A549 treated with AZD9567 at 1 μM for 4 hours (cell line): ENCODE results near the gene ADGRG6. TPM values are rescaled to one million over a fixed set of nuclear protein-coding genes. Genes with fewer than 3 reads are reported as not detected.

ENCODE experiments used
- total RNA-seq: library from RNA; stranded (reverse); fragments of 200-300 nt; extraction: Qiagen RNA extraction; gene quantifications from 5 replicates; pipeline ENCODE4 v1.2.3, GENCODE V29; 2022; ENCODE audit not compliant: insufficient read depth

ADGRG6 gene
- 41.4 to 64.8 TPM (median 61.6 TPM) in 5 replicates for total RNA-seq

DNA sequence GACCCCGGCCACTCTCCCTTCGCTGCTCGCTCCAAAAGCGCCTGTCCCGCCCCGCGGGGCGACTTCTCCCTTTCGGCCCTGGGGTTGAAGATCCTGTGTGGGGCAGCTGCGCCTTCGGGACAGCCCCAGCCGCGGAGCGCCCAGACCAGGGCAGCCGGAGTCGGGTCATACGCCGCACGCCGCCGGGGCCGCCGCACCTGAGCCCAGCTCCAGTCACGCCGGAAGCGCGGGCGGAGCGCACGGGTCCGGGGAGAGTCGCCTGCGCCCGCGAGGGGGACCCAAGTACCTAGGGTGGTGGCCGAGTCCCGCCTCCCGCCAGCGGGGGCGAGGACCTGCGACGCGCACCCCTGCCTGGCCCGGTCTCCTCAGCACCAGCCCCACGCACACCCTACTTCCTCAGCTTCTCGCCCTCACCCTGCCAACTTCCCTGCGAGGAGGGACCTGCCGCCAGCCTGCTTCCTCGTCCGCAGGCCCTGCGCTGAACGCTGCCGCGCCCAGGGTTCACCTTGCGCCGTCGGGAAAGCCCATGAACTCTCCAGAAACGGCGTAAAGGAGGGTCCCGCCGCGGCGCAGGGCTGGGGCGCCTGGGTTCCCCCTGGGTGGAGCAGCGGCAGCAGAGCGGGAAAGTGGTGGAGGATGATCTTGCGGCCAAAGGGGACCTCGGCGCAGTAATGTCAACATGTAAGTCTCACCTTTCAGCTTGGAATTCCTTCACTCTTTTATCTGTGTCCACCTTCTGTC lies at the start of gene ADGRG6:
TSS of gene ADGRG6 (plus strand) at position 357 of the 741 bp plus-strand sequence. CDS start at position 680, 323 bp downstream.

Other genes with a start within 250 kb of the ADGRG6 start
- gene GJE1, start 169.1 kb upstream of the ADGRG6 start, total RNA-seq = not detected in 5 replicates
- not detected in 5 replicates for gene NMBR, start 154.9 kb upstream of the ADGRG6 start, total RNA-seq
- gene VTA1, start 154.7 kb upstream of the ADGRG6 start, total RNA-seq = 42.4 to 56.3 TPM (median 47.5 TPM) in 5 replicates